Ascending aorta (tissue), 2 donors: ENCODE measurements around the gene CPXM2. TPM values are rescaled to one million over a fixed set of nuclear protein-coding genes. Genes with fewer than 3 reads are reported as not detected.

Source experiments
- DNase-seq, 2 donors: peaks; one replicate each; pipeline ENCODE4 v3.0.0-alpha.2; 2019; ENCODE audit warnings: low spot score in 2 of 2
- H3K27ac ChIP-seq, 2 donors: fragments of 200-600 bp; sonication (generic); one replicate each; pipeline ENCODE4 v1.5.1; 2016 to 2017; ENCODE audit warnings: mild to moderate bottlenecking in 1 of 2
- H3K27me3 ChIP-seq: fragments of 200-600 bp; sonication (generic); one replicate; pipeline ENCODE4 v1.5.1; 2017
- H3K36me3 ChIP-seq, 2 donors: fragments of 200-600 bp; sonication (generic); one replicate each; pipeline ENCODE4 v1.5.1; 2016
- H3K4me1 ChIP-seq, 2 donors: fragments of 200-600 bp; sonication (generic); one replicate each; pipeline ENCODE4 v1.5.1; 2016 to 2017; ENCODE audit warnings: mild to moderate bottlenecking in 1 of 2
- H3K4me3 ChIP-seq, 2 donors: fragments of 200-600 bp; sonication (generic); one replicate each; pipeline ENCODE4 v1.5.1; 2016 to 2017; ENCODE audit warnings: mild to moderate bottlenecking in 1 of 2
- H3K9me3 ChIP-seq, 2 donors: fragments of 200-600 bp; sonication (generic); one replicate each; pipeline ENCODE4 v1.5.1; 2016
- intact Hi-C: fragments of 100-400 bp; cut with DNase I; formaldehyde crosslinking; loops from one replicate; pipeline ENCODE4 v1.15.1; 2023
- total RNA-seq: library from RNA; depleted of rRNA; stranded (reverse); fragments of >200 nt; gene quantifications from one replicate; pipeline ENCODE4 v1.1.0, GENCODE V29; 2016
- TF ChIP-seq, protein P1 (sequence below), 3 experiments: fragments of 200-600 bp in 2 of 3; fragments of 450-650 bp in 1 of 3; sonication (generic) in 2 of 3; IDR thresholded peaks; one replicate each; pipeline ENCODE4 v1.5.1; 2016 to 2019; ENCODE audit warnings: antibody characterized with exemption in 3 of 3, mild to moderate bottlenecking in 1 of 3, moderate library complexity in 1 of 3

CPXM2 gene
- total RNA-seq, 1 donor from 2014 or later, result 125 TPM

DNA sequence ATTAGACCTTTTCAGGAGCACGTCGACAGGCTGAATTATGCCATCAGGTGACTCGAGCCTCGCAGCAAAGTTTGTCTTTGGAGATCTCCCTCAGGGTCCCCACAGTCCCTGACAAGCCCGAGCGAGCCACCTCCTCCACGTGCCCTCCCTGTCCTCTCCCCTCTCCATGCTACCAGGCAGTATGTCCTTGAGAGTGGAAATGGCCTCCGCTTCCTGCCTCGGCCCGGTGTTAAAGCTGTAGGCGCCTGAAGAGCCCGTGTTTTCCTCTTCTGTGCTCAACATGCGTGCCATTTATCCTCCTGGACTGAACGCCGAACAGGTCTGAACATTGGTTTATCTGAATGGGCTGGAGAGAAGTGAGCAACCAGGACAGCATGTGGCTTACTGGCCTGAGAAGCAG lies 142.9 kb downstream of the CPXM2 start:
- intact Hi-C loops, result no loop called here

GRCh38 chr10:123747426-123747825 lies 144.2 kb downstream of the CPXM2 start:
- H3K4me3 ChIP-seq, result no peak overlapping the region
- H3K27me3 ChIP-seq, result no peaks in the 10 kb centered on the region
- no peaks in the 10 kb centered on the region for H3K4me1 ChIP-seq
- DNase-seq, result no peak
- TF ChIP-seq, protein P1, sequence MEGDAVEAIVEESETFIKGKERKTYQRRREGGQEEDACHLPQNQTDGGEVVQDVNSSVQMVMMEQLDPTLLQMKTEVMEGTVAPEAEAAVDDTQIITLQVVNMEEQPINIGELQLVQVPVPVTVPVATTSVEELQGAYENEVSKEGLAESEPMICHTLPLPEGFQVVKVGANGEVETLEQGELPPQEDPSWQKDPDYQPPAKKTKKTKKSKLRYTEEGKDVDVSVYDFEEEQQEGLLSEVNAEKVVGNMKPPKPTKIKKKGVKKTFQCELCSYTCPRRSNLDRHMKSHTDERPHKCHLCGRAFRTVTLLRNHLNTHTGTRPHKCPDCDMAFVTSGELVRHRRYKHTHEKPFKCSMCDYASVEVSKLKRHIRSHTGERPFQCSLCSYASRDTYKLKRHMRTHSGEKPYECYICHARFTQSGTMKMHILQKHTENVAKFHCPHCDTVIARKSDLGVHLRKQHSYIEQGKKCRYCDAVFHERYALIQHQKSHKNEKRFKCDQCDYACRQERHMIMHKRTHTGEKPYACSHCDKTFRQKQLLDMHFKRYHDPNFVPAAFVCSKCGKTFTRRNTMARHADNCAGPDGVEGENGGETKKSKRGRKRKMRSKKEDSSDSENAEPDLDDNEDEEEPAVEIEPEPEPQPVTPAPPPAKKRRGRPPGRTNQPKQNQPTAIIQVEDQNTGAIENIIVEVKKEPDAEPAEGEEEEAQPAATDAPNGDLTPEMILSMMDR (IDR thresholded peaks at IDR 0.05), result no peak
- no peak overlapping the region for H3K27ac ChIP-seq
- H3K36me3 ChIP-seq, result peaks cover 37 to 45% of the 10 kb centered on the region in 2 donors
- intact Hi-C loops, result no loop called here
- H3K9me3 ChIP-seq, result no peaks in the 10 kb centered on the region

More for the DNA sequence above, 142.9 kb downstream of the CPXM2 start:
- H3K4me1 ChIP-seq, result no peaks in the 10 kb centered on the region
- peaks cover 45 to 58% of the 10 kb centered on the region in 2 donors for H3K36me3 ChIP-seq
- no peak overlapping the region for H3K4me3 ChIP-seq
- DNase-seq, result no peak
- no peaks in the 10 kb centered on the region for H3K27me3 ChIP-seq
- no peaks in the 10 kb centered on the region for H3K9me3 ChIP-seq
- TF ChIP-seq, protein P1 (IDR thresholded peaks at IDR 0.05), result no peak
- H3K27ac ChIP-seq, result no peak overlapping the region

DNA sequence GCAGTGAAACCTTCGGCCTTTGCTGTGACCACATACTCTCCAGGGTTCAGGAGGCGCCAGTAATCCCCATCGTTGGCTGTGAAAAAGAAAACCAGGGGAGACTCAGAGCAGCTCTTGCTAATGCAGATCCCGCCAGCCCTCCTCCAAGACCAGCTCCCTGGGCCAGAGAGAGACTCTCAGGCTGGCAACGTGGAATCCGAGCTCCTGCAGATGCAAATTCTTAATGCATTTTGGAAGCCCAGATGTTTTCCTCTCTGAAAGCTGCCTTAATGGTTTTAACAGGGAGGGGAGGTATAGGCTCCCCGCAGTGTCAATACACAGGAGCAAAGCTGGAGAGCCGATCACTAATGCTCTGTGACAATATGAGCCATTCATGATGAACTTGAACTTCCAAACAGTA lies 144.7 kb downstream of the CPXM2 start:
- H3K27me3 ChIP-seq, result no peaks in the 10 kb centered on the region
- no peak for DNase-seq
- H3K4me3 ChIP-seq, result no peak overlapping the region
- H3K4me1 ChIP-seq, result no peaks in the 10 kb centered on the region
- no peak overlapping the region for H3K27ac ChIP-seq
- H3K36me3 ChIP-seq, result peaks cover 33 to 42% of the 10 kb centered on the region in 2 donors
- intact Hi-C loops, result no loop called here
- TF ChIP-seq, protein P1 (IDR thresholded peaks at IDR 0.05), result no peak
- no peaks in the 10 kb centered on the region for H3K9me3 ChIP-seq

DNA sequence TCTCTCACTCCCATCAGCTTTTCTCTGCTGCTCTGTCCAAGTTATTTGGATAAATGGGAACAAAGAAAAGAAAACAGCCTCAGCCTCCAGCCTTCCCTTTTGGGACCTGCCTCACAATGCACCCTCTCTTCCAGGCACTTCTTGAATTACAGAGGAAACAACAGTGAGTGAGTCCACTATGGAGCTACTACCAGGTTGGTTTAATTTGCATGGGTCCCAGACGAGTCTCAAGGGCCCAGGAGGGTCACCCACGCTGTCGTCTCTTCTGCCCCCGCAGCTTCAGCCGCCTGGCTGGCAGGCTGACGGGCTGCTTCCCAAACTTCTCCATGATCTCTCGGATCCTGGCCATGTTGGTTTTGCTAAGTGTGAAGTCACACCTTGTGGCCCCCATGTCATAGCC lies 145.1 kb downstream of the CPXM2 start:
- no peak overlapping the region for H3K4me3 ChIP-seq
- no peaks in the 10 kb centered on the region for H3K27me3 ChIP-seq
- DNase-seq, result no peak
- no peaks in the 10 kb centered on the region for H3K4me1 ChIP-seq
- intact Hi-C loops, result no loop called here
- H3K9me3 ChIP-seq, result no peaks in the 10 kb centered on the region
- TF ChIP-seq, protein P1 (IDR thresholded peaks at IDR 0.05), result no peak
- no peak overlapping the region for H3K27ac ChIP-seq
- peaks cover 32 to 42% of the 10 kb centered on the region in 2 donors for H3K36me3 ChIP-seq

- H3K27ac ChIP-seq, result no peak overlapping the region
- H3K9me3 ChIP-seq, result no peaks in the 10 kb centered on the region
- intact Hi-C loops, result no loop called here
These were observed 145.5 kb downstream of the CPXM2 start for GRCh38 chr10:123746061-123746460.

More at GRCh38 chr10:123746061-123746460, 145.5 kb downstream of the CPXM2 start:
- no peak for DNase-seq
- Histone ChIP-seq H3K36me3 (peaks cover 29 to 37% of the 10 kb centered on the region in 2 donors), H3K4me1 (no peaks in the 10 kb centered on the region), H3K27me3 (no peaks in the 10 kb centered on the region), H3K4me3 (no peak overlapping the region)
- TF ChIP-seq, protein P1 (IDR thresholded peaks at IDR 0.05), result no peak
